Left cardiac atrium (tissue), 4 donors: ENCODE measurements around the gene MUCL1. TPM values are rescaled to one million over a fixed set of nuclear protein-coding genes. Genes with fewer than 3 reads are reported as not detected.
"Not testable (repeated sequence)": the region's sequence is repeated elsewhere in the genome, so short reads cannot be mapped to it uniquely, and the experiment has no call there.

ENCODE experiments used
- ATAC-seq, 2 donors: fragments of 200-7000 bp; cut with Tn5 transposase; one replicate each; pipeline ENCODE4 v1.9.1; 2020; ENCODE audit warnings: mild to moderate bottlenecking in 2 of 2, moderate library complexity in 2 of 2
- DNase-seq: peaks from one replicate; pipeline ENCODE4 v3.0.0-alpha.2; 2020
- intact Hi-C, 2 donors: fragments of 100-400 bp; cut with DNase I; formaldehyde crosslinking; loops; one replicate each; pipeline versions ENCODE4 v1.14.1 to v1.15.1; 2022 to 2023
- total RNA-seq, 2 donors: library from RNA; stranded (reverse); fragmentation: NEBNext Ultra II Directional; extraction: Animal tissue kit (Norgen Biotek cat#: 25700); gene quantifications; one replicate each; pipeline ENCODE4 v1.2.1, GENCODE V29; 2021
- donor health status: DM: no; HTN: yes; CAD: no.
- donor health status: DM: no; HTN: yes; CAD: no; lungs with severe emphysema.
- donor health status: DM: yes; HTN: yes; CAD: no.
- donor health status: Dilated cardiomyopathy.

Gene MUCL1
- total RNA-seq, 2 donors from 2014 or later: not detected

DNA sequence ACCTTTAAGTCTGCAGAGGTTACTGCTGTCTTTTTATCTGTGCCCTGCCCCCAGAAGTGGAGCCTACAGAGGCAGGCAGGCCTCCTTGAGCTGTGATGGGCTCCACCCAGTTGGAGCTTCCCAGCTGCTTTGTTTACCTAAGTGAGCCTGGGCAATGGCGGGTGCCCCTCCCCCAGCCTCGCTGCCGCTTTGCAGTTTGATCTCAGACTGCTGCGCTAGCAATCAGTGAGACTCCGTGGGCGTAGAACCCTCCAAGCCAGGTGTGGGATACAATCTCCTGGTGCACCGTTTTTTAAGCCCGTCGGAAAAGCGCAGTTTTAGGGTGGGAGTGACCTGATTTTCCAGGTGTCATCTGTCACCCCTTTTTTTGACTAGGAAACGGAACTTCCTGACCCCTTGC is 34.1 kb downstream of the MUCL1 start:
- ATAC-seq, DNase-seq, intact Hi-C loops: not testable (repeated sequence)

DNA sequence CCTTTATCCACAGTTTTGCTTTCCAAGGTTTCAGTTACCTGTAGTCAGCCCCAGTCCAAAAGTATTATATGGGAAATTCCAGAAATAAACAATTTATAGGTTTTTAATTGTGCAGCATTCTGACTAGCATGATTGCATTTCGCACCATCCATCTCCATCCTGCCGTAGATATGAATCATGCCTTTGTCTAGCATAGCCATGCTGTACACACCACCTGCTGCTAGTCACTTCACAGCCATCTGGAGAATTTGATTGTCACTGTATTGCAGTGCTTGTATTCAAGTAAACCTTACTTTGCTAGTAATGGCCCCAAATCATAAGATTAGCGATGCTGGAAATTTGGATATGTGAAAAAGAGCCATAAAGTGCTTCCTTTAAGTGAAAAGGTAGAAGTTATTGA is 36.0 kb downstream of the MUCL1 start:
- DNase-seq: no peak
- intact Hi-C loops: no loop called here
- ATAC-seq: no peak

GRCh38 chr12:54891717-54892478 is 37.6 kb downstream of the MUCL1 start:
- DNase-seq: no peak

More at GRCh38 chr12:54891717-54892478, 37.6 kb downstream of the MUCL1 start:
- intact Hi-C loops: no loop called here
- ATAC-seq: no peak

Other genes starting within 250 kb of the MUCL1 start
- gene LACRT, start 219.6 kb upstream of the MUCL1 start, total RNA-seq: not detected
- not detected for gene DCD, start 206.2 kb upstream of the MUCL1 start, total RNA-seq
- under 1 TPM; 0.47 to 0.74 TPM for gene TESPA1, start 130.2 kb downstream of the MUCL1 start, total RNA-seq
- gene NEUROD4, start 165.5 kb downstream of the MUCL1 start, total RNA-seq: not detected